Tibial nerve (tissue), 4 donors: ENCODE results near the gene KRTAP5-6.

Source experiments
- CTCF ChIP-seq, 5 experiments: fragments of 200-600 bp in 3 of 5; fragments of 450-650 bp in 2 of 5; sonication (generic) in 3 of 5; IDR thresholded peaks; one replicate each; pipeline ENCODE4 v1.5.1; 2016 to 2019; ENCODE audit warnings: antibody characterized with exemption in 5 of 5, mild to moderate bottlenecking in 3 of 5, moderate library complexity in 2 of 5
- EP300 ChIP-seq, 2 donors: sonication (generic); formaldehyde crosslinking; IDR thresholded peaks; one replicate each; pipeline ENCODE4 v1.6.1; 2017; ENCODE audit warnings: antibody characterized with exemption in 2 of 2, mild to moderate bottlenecking in 1 of 2
- POLR2A ChIP-seq, 2 donors: fragments of 450-650 bp; IDR thresholded peaks; one replicate each; pipeline ENCODE4 v1.6.1; 2017; ENCODE audit warnings: antibody characterized with exemption in 2 of 2, mild to moderate bottlenecking in 2 of 2, moderate library complexity in 2 of 2

GRCh38 chr11:1647901-1648652, 48.9 kb upstream of the KRTAP5-6 start:
- TF ChIP-seq EP300 (IDR thresholded peaks at IDR 0.05) = no peak
- no peak for TF ChIP-seq CTCF (IDR thresholded peaks at IDR 0.05)
- TF ChIP-seq POLR2A (IDR thresholded peaks at IDR 0.05) = no peak
